Osteocyte (in vitro differentiated cells): ENCODE measurements around the gene URM1. TPM values are rescaled to one million over a fixed set of nuclear protein-coding genes. Genes with fewer than 3 reads are reported as not detected.
"Not testable (repeated sequence)": the region's sequence is repeated elsewhere in the genome, so short reads cannot be mapped to it uniquely, and the experiment has no call there.

Experiments used
- DNase-seq: peaks from one replicate; pipeline ENCODE4 v3.0.0; 2021; ENCODE audit warnings: mixed read lengths; ENCODE audit not compliant: unreplicated experiment; ENCODE audit errors: extremely low spot score
- H3K27ac Mint-ChIP-seq: one replicate; pipeline ENCODE4 v1.8.0; 2021; ENCODE audit warnings: mild to moderate bottlenecking, mixed read lengths; ENCODE audit not compliant: unreplicated experiment
- H3K27me3 Mint-ChIP-seq: one replicate; pipeline ENCODE4 v1.8.0; 2021; ENCODE audit warnings: mixed read lengths; ENCODE audit not compliant: unreplicated experiment
- H3K36me3 Mint-ChIP-seq: one replicate; pipeline ENCODE4 v1.8.0; 2021; ENCODE audit warnings: mixed read lengths; ENCODE audit not compliant: unreplicated experiment
- H3K4me1 Mint-ChIP-seq: one replicate; pipeline ENCODE4 v1.8.0; 2021; ENCODE audit warnings: mixed read lengths; ENCODE audit not compliant: unreplicated experiment
- H3K4me3 Mint-ChIP-seq: one replicate; pipeline ENCODE4 v1.8.0; 2021; ENCODE audit warnings: mild to moderate bottlenecking, moderate library complexity, mixed read lengths; ENCODE audit not compliant: unreplicated experiment
- H3K9me3 Mint-ChIP-seq: one replicate; pipeline ENCODE4 v1.8.0; 2021; ENCODE audit warnings: mixed read lengths; ENCODE audit not compliant: unreplicated experiment
- CTCF ChIP-seq: fragments of 200-600 bp; sonication (generic); IDR thresholded peaks from 2 replicates; pipeline ENCODE4 v1.5.0; 2021; ENCODE audit warnings: antibody characterized with exemption, mild to moderate bottlenecking, moderate library complexity
- total RNA-seq: library from RNA; stranded (reverse); gene quantifications from 2 replicates; pipeline ENCODE4 v1.2.1, GENCODE V29; 2021

URM1 gene
- total RNA-seq, 1 donor from 2014 or later = 62.0 TPM

- peak; percentile 87 for TF ChIP-seq CTCF
- Mint-ChIP-seq H3K27ac (peak overlapping the region; percentile 41), H3K4me1 (peaks cover 18% of the 10 kb centered on the region), H3K36me3 (peaks cover 3% of the 10 kb centered on the region), H3K27me3 (peaks cover 16% of the 10 kb centered on the region), H3K9me3 (no peaks in the 10 kb centered on the region), H3K4me3 (peak overlapping the region; percentile 71)
- peak; percentile 93 for DNase-seq
Observed at GRCh38 chr9:128420060-128420650, 49.0 kb downstream of the URM1 start.

- DNase-seq = peak; percentile 88
- Mint-ChIP-seq H3K27me3 (peaks cover 9% of the 10 kb centered on the region), H3K36me3 (peaks cover 3% of the 10 kb centered on the region), H3K27ac (peak within 1 kb of the TSS; percentile 41), H3K4me3 (peak within 1 kb of the TSS; percentile 80), H3K4me1 (peaks cover 18% of the 10 kb centered on the region), H3K9me3 (no peaks in the 10 kb centered on the region)
- no peak for TF ChIP-seq CTCF
Observed at GRCh38 chr9:128420651-128421481, 49.7 kb downstream of the URM1 start, which contains the start of gene CERCAM. Gene CERCAM, plus strand, starts transcription at chr9:128420857. Its CDS starts 21 bp downstream, at chr9:128420878.

- Mint-ChIP-seq H3K27ac (no peak overlapping the region), H3K9me3 (no peaks in the 10 kb centered on the region), H3K36me3 (peaks cover 4% of the 10 kb centered on the region), H3K27me3 (peaks cover 3% of the 10 kb centered on the region), H3K4me1 (peaks cover 18% of the 10 kb centered on the region), H3K4me3 (peak overlapping the region; percentile 80)
- TF ChIP-seq CTCF = no peak
- DNase-seq = no peak
Observed at GRCh38 chr9:128421482-128421996, 50.4 kb downstream of the URM1 start.

- not testable (repeated sequence) for H3K36me3 Mint-ChIP-seq, H3K27ac Mint-ChIP-seq, H3K27me3 Mint-ChIP-seq, H3K9me3 Mint-ChIP-seq, DNase-seq
- H3K4me3 Mint-ChIP-seq = peak overlapping the region; percentile 80
- H3K4me1 Mint-ChIP-seq = peaks cover 18% of the 10 kb centered on the region
Observed at GRCh38 chr9:128422022-128422782, 51.0 kb downstream of the URM1 start.

GRCh38 chr9:128422783-128423150 lies 51.6 kb downstream of the URM1 start:
- Mint-ChIP-seq H3K36me3 (peaks cover 9% of the 10 kb centered on the region), H3K4me1 (peaks cover 18% of the 10 kb centered on the region), H3K27me3 (no peaks in the 10 kb centered on the region), H3K4me3 (peak overlapping the region; percentile 80), H3K27ac (no peak overlapping the region), H3K9me3 (no peaks in the 10 kb centered on the region)
- DNase-seq = no peak
- no peak for TF ChIP-seq CTCF

- H3K36me3 Mint-ChIP-seq, DNase-seq, H3K27ac Mint-ChIP-seq, H3K27me3 Mint-ChIP-seq, H3K4me3 Mint-ChIP-seq, H3K9me3 Mint-ChIP-seq: not testable (repeated sequence)
- peaks cover 18% of the 10 kb centered on the region for H3K4me1 Mint-ChIP-seq
Observed at GRCh38 chr9:128423356-128423755, 52.2 kb downstream of the URM1 start.
